H9 (cell line): ENCODE results near the gene SETSIP. TPM values are rescaled to one million over a fixed set of nuclear protein-coding genes. Genes with fewer than 3 reads are reported as not detected.

Experiments
- DNase-seq: peaks from one replicate; pipeline ENCODE4 v3.0.0-alpha.2; 2017
- H2AFZ ChIP-seq: one replicate; pipeline ENCODE4 v1.6.1; 2013; ENCODE audit warnings: mild to moderate bottlenecking, low read length, control low read depth, moderate library complexity
- H2AK5ac ChIP-seq: 2 replicates; pipeline ENCODE4 v1.6.1; 2013; ENCODE audit warnings: low read length, control low read depth, mixed read lengths; ENCODE audit not compliant: insufficient read length
- H2BK120ac ChIP-seq: one replicate; pipeline ENCODE4 v1.6.1; 2013; ENCODE audit warnings: low read depth, mild to moderate bottlenecking, low read length, control low read depth, inconsistent platforms; ENCODE audit not compliant: poor library complexity, severe bottlenecking
- H2BK12ac ChIP-seq: 2 replicates; pipeline ENCODE4 v1.6.1; 2013; ENCODE audit warnings: low read length, control low read depth, mixed read lengths, low read depth; ENCODE audit not compliant: insufficient read length
- H2BK15ac ChIP-seq: 2 replicates; pipeline ENCODE4 v1.6.1; 2013; ENCODE audit warnings: low read depth, low read length, control low read depth
- H2BK20ac ChIP-seq: one replicate; pipeline ENCODE4 v1.6.1; 2013; ENCODE audit warnings: low read depth, mild to moderate bottlenecking, low read length, control low read depth, inconsistent platforms; ENCODE audit not compliant: poor library complexity, severe bottlenecking
- H2BK5ac ChIP-seq: 2 replicates; pipeline ENCODE4 v1.6.1; 2013; ENCODE audit warnings: low read length, control low read depth, mixed read lengths; ENCODE audit not compliant: insufficient read length
- H3K14ac ChIP-seq: 2 replicates; pipeline ENCODE4 v1.6.1; 2013; ENCODE audit warnings: low read length, control low read depth; ENCODE audit not compliant: insufficient read depth
- H3K18ac ChIP-seq: 2 replicates; pipeline ENCODE4 v1.6.1; 2013; ENCODE audit warnings: low read depth, mild to moderate bottlenecking, mixed read lengths, low read length, control low read depth; ENCODE audit not compliant: insufficient read length
- H3K23ac ChIP-seq: 2 replicates; pipeline ENCODE4 v1.6.1; 2013; ENCODE audit warnings: low read length, control low read depth, mixed read lengths, low read depth; ENCODE audit not compliant: insufficient read length
- H3K23me2 ChIP-seq: 2 replicates; pipeline ENCODE4 v1.6.1; 2013; ENCODE audit warnings: low read depth, mild to moderate bottlenecking, mixed read lengths, low read length, control low read depth; ENCODE audit not compliant: insufficient read length, poor library complexity, severe bottlenecking
- H3K27ac ChIP-seq: 2 replicates; pipeline ENCODE4 v1.5.1; 2013; ENCODE audit warnings: low read length, control low read depth, mixed read lengths, low read depth; ENCODE audit not compliant: insufficient read length
- H3K27me3 ChIP-seq: 2 replicates; pipeline ENCODE4 v1.6.1; 2013; ENCODE audit warnings: low read length, control low read depth, inconsistent platforms; ENCODE audit not compliant: insufficient read depth
- H3K4ac ChIP-seq: 2 replicates; pipeline ENCODE4 v1.6.1; 2013; ENCODE audit warnings: low read depth, mild to moderate bottlenecking, control low read depth, inconsistent platforms, low read length, moderate library complexity
- H3K4me1 ChIP-seq: 2 replicates; pipeline ENCODE4 v1.6.1; 2013; ENCODE audit warnings: low read length, control low read depth, inconsistent platforms; ENCODE audit not compliant: insufficient read depth
- H3K4me2 ChIP-seq: 2 replicates; pipeline ENCODE4 v1.6.1; 2013; ENCODE audit warnings: low read length, control low read depth, mixed read lengths; ENCODE audit not compliant: insufficient read length, insufficient read depth
- H3K56ac ChIP-seq: 2 replicates; pipeline ENCODE4 v1.6.1; 2013; ENCODE audit warnings: low read depth, mild to moderate bottlenecking, mixed read lengths, low read length, control low read depth; ENCODE audit not compliant: insufficient read length
- H3K79me1 ChIP-seq: 2 replicates; pipeline ENCODE4 v1.6.1; 2013; ENCODE audit warnings: low read depth, mild to moderate bottlenecking, moderate library complexity, low read length, control low read depth, inconsistent platforms; ENCODE audit not compliant: insufficient read depth, poor library complexity, severe bottlenecking
- H3K79me2 ChIP-seq: 2 replicates; pipeline ENCODE4 v1.6.1; 2013; ENCODE audit warnings: low read length, control low read depth, inconsistent platforms; ENCODE audit not compliant: insufficient read depth
- H3K9ac ChIP-seq: 2 replicates; pipeline ENCODE4 v1.6.1; 2013; ENCODE audit warnings: low read length, control low read depth, mixed read lengths; ENCODE audit not compliant: insufficient read length; ENCODE audit errors: extremely low read depth
- H3K9me3 ChIP-seq: one replicate; pipeline ENCODE4 v1.6.1; 2013; ENCODE audit warnings: low read depth, low read length, inconsistent platforms; ENCODE audit not compliant: control insufficient read depth
- H3T11ph ChIP-seq: one replicate; pipeline ENCODE4 v1.6.1; 2013; ENCODE audit warnings: mild to moderate bottlenecking, low read length, control low read depth, inconsistent platforms
- H4K20me1 ChIP-seq: one replicate; pipeline ENCODE4 v1.6.1; 2013; ENCODE audit not compliant: control insufficient read depth, insufficient read length, insufficient read depth
- H4K5ac ChIP-seq: 2 replicates; pipeline ENCODE4 v1.6.1; 2013; ENCODE audit warnings: low read depth, mild to moderate bottlenecking, mixed read lengths, low read length, control low read depth; ENCODE audit not compliant: insufficient read length
- H4K8ac ChIP-seq: replicated peaks from 2 replicates; pipeline ENCODE4 v1.6.1; 2013; ENCODE audit warnings: low read length, control low read depth, mixed read lengths, low read depth; ENCODE audit not compliant: insufficient read length
- H4K91ac ChIP-seq: 2 replicates; pipeline ENCODE4 v1.6.1; 2013; ENCODE audit warnings: low read depth, mild to moderate bottlenecking, moderate library complexity, mixed read lengths, low read length, control low read depth; ENCODE audit not compliant: insufficient read length
- H3K27ac Mint-ChIP-seq, 3 experiments: 2 replicates in 2 of 3; 3 replicates in 1 of 3; pipeline ENCODE4 v1.8.0; 2020 to 2021; ENCODE audit warnings: mixed read lengths in 3 of 3, mild to moderate bottlenecking in 1 of 3, moderate library complexity in 1 of 3
- H3K27me3 Mint-ChIP-seq: 2 replicates; pipeline ENCODE4 v1.8.0; 2021; ENCODE audit warnings: low read depth, mild to moderate bottlenecking, moderate library complexity, mixed read lengths
- H3K36me3 Mint-ChIP-seq, 3 experiments: 2 replicates in 2 of 3; 3 replicates in 1 of 3; pipeline ENCODE4 v1.8.0; 2020 to 2021; ENCODE audit warnings: low read depth in 3 of 3, mixed read lengths in 3 of 3; ENCODE audit not compliant: insufficient read depth in 1 of 3
- H3K4me1 Mint-ChIP-seq, 2 experiments: 2 replicates each; pipeline ENCODE4 v1.8.0; 2020; ENCODE audit warnings: mixed read lengths in 2 of 2
- H3K4me3 Mint-ChIP-seq, 2 experiments: 2 replicates in 1 of 2; 3 replicates in 1 of 2; pipeline ENCODE4 v1.8.0; 2020 to 2021; ENCODE audit warnings: mild to moderate bottlenecking in 2 of 2, mixed read lengths in 2 of 2, moderate library complexity in 1 of 2
- H3K9me3 Mint-ChIP-seq, 2 experiments: 2 replicates in 1 of 2; 3 replicates in 1 of 2; pipeline ENCODE4 v1.8.0; 2020; ENCODE audit warnings: mild to moderate bottlenecking in 2 of 2, mixed read lengths in 2 of 2, moderate library complexity in 1 of 2
- WGBS: extraction: QIAGEN DNeasy Blood & Tissue Kit; methylation state at CpG from one replicate; pipeline ENCODE4 v1.1.7; 2013; ENCODE audit warnings: missing lambda C conversion rate, low lambda C conversion rate, mixed read lengths; ENCODE audit not compliant: insufficient read length; ENCODE audit errors: extremely low coverage; 5-methylcytosine and 5-hydroxymethylcytosine counted together
- total RNA-seq: library from RNA; stranded (reverse); gene quantifications from 2 replicates; pipeline ENCODE4 v1.2.1, GENCODE V29; 2021
- TF ChIP-seq, protein P1 (sequence below): fragments of 200-600 bp; sonication (generic); conservative IDR thresholded peaks from 3 replicates; pipeline ENCODE4 v1.8.0; 2021; ENCODE audit warnings: antibody characterized with exemption, mild to moderate bottlenecking

Gene SETSIP
- total RNA-seq, 1 experiment from 2014 or later: 0.35 TPM

DNA sequence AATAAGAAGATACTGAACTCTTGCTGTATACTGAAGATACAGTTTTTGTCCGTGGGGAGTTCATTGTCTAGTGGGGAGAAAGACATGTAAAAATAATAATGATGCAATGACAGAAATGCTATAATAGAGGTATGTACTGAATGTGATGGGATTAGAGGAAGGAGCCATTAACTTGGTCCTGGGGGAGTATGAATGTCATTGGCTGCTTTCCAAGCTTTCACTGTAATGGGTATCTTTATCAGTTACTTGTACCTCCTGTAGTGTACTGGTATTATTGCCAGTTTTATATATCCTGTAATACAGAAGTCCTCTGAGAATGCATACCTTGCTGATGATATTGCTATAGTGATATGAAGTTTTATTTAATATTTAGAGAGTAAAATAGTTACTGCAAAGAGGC, 12.3 kb upstream of the SETSIP start:
- no peak overlapping the region for H3K4me3 Mint-ChIP-seq

More for the DNA sequence above, 12.3 kb upstream of the SETSIP start:
- Histone ChIP-seq H3K4me2 (no peak overlapping the region), H2BK15ac (no peak overlapping the region), H2BK20ac (no peak overlapping the region), H4K20me1 (no peaks in the 10 kb centered on the region), H3K9me3 (peaks cover 26% of the 10 kb centered on the region), H3K18ac (no peak overlapping the region), H3K79me1 (no peaks in the 10 kb centered on the region), H3K56ac (no peak overlapping the region), H3K9ac (no peak overlapping the region), H3K79me2 (no peaks in the 10 kb centered on the region), H2BK12ac (no peak overlapping the region), H2AFZ (no peak overlapping the region), H3K14ac (no peak overlapping the region), H3K4ac (no peak overlapping the region), H3K23ac (no peak overlapping the region), H3K27me3 (no peaks in the 10 kb centered on the region), H4K5ac (no peak overlapping the region), H2BK5ac (no peak overlapping the region), H2AK5ac (no peak overlapping the region), H3K4me1 (no peaks in the 10 kb centered on the region), H3T11ph (no peak overlapping the region), H3K23me2 (no peaks in the 10 kb centered on the region), H2BK120ac (no peak overlapping the region), H3K27ac (no peak overlapping the region), H4K91ac (no peak overlapping the region), H4K8ac (no peak overlapping the region)
- TF ChIP-seq, protein P1, sequence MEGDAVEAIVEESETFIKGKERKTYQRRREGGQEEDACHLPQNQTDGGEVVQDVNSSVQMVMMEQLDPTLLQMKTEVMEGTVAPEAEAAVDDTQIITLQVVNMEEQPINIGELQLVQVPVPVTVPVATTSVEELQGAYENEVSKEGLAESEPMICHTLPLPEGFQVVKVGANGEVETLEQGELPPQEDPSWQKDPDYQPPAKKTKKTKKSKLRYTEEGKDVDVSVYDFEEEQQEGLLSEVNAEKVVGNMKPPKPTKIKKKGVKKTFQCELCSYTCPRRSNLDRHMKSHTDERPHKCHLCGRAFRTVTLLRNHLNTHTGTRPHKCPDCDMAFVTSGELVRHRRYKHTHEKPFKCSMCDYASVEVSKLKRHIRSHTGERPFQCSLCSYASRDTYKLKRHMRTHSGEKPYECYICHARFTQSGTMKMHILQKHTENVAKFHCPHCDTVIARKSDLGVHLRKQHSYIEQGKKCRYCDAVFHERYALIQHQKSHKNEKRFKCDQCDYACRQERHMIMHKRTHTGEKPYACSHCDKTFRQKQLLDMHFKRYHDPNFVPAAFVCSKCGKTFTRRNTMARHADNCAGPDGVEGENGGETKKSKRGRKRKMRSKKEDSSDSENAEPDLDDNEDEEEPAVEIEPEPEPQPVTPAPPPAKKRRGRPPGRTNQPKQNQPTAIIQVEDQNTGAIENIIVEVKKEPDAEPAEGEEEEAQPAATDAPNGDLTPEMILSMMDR: no peak
- no peak overlapping the region for H3K27ac Mint-ChIP-seq
- no peak for DNase-seq
- no CpG with 5 or more reads among the region's 1 CpG for WGBS
- H3K9me3 Mint-ChIP-seq: peaks cover 29 to 33% of the 10 kb centered on the region in 2 experiments
- no peaks in the 10 kb centered on the region for H3K4me1 Mint-ChIP-seq
- peaks cover 2% of the 10 kb centered on the region; the same call in 1 of the 2 replicates for H3K27me3 Mint-ChIP-seq
- peaks cover 15 to 39% (median 22%) of the 10 kb centered on the region in 3 experiments for H3K36me3 Mint-ChIP-seq
